PC-9 (cell line): ENCODE data around the gene HNRNPLL.

ENCODE experiments used
- EZH2 ChIP-seq: fragments of 200-600 bp; sonication (generic); IDR thresholded peaks from 2 replicates; pipeline ENCODE4 v1.8.0; 2017; ENCODE audit warnings: antibody characterized with exemption, low read depth
- TF ChIP-seq, protein P1 (sequence below): fragments of 200-600 bp; sonication (generic); conservative IDR thresholded peaks from 2 replicates; pipeline ENCODE4 v1.6.1; 2017; ENCODE audit warnings: mixed run types, antibody characterized with exemption, mild to moderate bottlenecking, moderate library complexity

DNA sequence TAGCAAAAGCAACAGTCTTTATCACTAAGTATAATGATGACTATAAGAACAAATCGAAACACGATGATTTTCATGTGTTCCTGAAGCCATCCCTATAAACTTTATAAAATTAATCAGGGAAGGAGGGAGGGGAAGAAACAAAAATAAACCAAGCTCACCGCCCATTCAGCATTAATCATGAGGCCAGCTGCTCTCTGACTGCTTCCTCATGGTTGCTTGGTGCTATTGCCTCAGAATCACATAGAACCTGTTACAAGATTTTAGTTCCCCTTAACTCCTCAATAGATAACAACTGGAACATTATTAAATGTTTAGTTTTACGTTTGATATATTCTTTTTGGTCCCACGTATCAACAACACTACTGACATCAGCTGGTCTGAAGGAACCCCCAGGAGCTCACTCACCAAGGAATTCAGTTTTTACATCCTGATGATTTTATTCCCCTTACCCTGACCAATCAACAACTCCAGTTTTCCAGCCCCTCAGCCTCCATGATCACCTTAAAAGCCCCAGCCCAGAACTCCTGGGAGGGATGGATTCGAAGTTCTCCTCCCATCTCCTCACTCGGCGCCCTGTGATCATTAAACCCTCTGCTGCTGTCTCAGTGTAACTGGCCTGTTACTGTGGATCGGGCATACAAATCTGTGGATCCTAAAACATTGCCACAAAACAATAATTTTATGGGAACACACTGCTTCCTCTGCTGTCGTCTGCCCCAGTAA, 10.6 kb upstream of the HNRNPLL start:
- TF ChIP-seq, protein P1, sequence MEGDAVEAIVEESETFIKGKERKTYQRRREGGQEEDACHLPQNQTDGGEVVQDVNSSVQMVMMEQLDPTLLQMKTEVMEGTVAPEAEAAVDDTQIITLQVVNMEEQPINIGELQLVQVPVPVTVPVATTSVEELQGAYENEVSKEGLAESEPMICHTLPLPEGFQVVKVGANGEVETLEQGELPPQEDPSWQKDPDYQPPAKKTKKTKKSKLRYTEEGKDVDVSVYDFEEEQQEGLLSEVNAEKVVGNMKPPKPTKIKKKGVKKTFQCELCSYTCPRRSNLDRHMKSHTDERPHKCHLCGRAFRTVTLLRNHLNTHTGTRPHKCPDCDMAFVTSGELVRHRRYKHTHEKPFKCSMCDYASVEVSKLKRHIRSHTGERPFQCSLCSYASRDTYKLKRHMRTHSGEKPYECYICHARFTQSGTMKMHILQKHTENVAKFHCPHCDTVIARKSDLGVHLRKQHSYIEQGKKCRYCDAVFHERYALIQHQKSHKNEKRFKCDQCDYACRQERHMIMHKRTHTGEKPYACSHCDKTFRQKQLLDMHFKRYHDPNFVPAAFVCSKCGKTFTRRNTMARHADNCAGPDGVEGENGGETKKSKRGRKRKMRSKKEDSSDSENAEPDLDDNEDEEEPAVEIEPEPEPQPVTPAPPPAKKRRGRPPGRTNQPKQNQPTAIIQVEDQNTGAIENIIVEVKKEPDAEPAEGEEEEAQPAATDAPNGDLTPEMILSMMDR: no peak
- TF ChIP-seq EZH2: no peak
